B cell (primary cell): ENCODE measurements around the gene ACAP3. TPM values are rescaled to one million over a fixed set of nuclear protein-coding genes. Genes with fewer than 3 reads are reported as not detected.

Experiments used
- ATAC-seq: fragments of 200-7000 bp; cut with Tn5 transposase; one replicate; pipeline ENCODE4 v1.10.0; 2021; ENCODE audit warnings: low read depth, mild to moderate bottlenecking, moderate number of reproducible peaks, moderate library complexity
- CTCF ChIA-PET: fragments of 350-600 bp; sonication (Branson Sonifier 250); formaldehyde crosslinking; loops from one replicate; lab custom pipeline; 2021; ENCODE audit warnings: antibody characterized with exemption, inconsistent platforms; lab: Charles Lee
- POLR2A ChIA-PET: fragments of 350-600 bp; sonication (Branson Sonifier 250); formaldehyde crosslinking; loops from one replicate; lab custom pipeline; 2021; ENCODE audit warnings: antibody characterized with exemption; lab: Charles Lee
- DNase-seq: peaks from one replicate; pipeline ENCODE4 v3.0.0; 2013
- H2AFZ ChIP-seq: 2 replicates; pipeline ENCODE4 v1.6.1; 2012; ENCODE audit warnings: mild to moderate bottlenecking, low read depth, low read length; ENCODE audit not compliant: insufficient read depth, poor library complexity, severe bottlenecking
- H3K27ac ChIP-seq, 2 donors: 1 replicate in 1 of 2; 2 replicates in 1 of 2; pipeline ENCODE4 v1.5.1; 2012 to 2013; ENCODE audit warnings: low read length in 2 of 2, mild to moderate bottlenecking in 2 of 2, moderate library complexity in 1 of 2
- H3K27me3 ChIP-seq, 4 experiments: fragments of 200-600 bp in 1 of 4; sonication (generic) in 1 of 4; replicated peaks in 1 of 4; 1 replicate in 2 of 4; 2 replicates in 2 of 4; pipeline versions ENCODE4 v1.6.1 to v1.7.0; 2013 to 2016; ENCODE audit warnings: low read length in 3 of 4, mild to moderate bottlenecking in 2 of 4, mixed read lengths in 1 of 4, moderate library complexity in 1 of 4; ENCODE audit not compliant: insufficient read depth in 4 of 4, control insufficient read depth in 3 of 4; ENCODE audit errors: control extremely low read depth in 1 of 4
- H3K36me3 ChIP-seq, 2 experiments: replicated peaks in 1 of 2; 1 replicate in 1 of 2; 2 replicates in 1 of 2; pipeline versions ENCODE4 v1.6.1 to v1.7.1; 2013; ENCODE audit warnings: low read length in 1 of 2; ENCODE audit not compliant: insufficient read depth in 2 of 2, control insufficient read depth in 1 of 2; ENCODE audit errors: control extremely low read depth in 1 of 2, extremely low read depth in 1 of 2
- H3K4me1 ChIP-seq, 2 donors: fragments of 200-600 bp in 1 of 2; sonication (generic) in 1 of 2; 1 replicate in 1 of 2; 2 replicates in 1 of 2; pipeline versions ENCODE4 v1.5.1 to v1.6.1; 2013 to 2017; ENCODE audit warnings: low read length in 2 of 2; ENCODE audit not compliant: control insufficient read depth in 2 of 2, insufficient read depth in 2 of 2
- H3K4me2 ChIP-seq: replicated peaks from 2 replicates; pipeline ENCODE3; 2012; ENCODE audit warnings: mild to moderate bottlenecking, low read depth, low read length; ENCODE audit not compliant: poor library complexity, severe bottlenecking
- H3K4me3 ChIP-seq, 5 experiments: fragments of 200-600 bp in 1 of 5; sonication (generic) in 1 of 5; 1 replicate in 3 of 5; 2 replicates in 2 of 5; pipeline versions ENCODE4 v1.5.1 to v1.7.0; 2011 to 2016; ENCODE audit warnings: low read length in 4 of 5, mild to moderate bottlenecking in 4 of 5, low read depth in 2 of 5, control low read depth in 1 of 5, moderate library complexity in 1 of 5; ENCODE audit not compliant: insufficient read depth in 1 of 5; ENCODE audit errors: control extremely low read depth in 1 of 5, extremely low read depth in 1 of 5
- H3K79me2 ChIP-seq: fragments of 200-600 bp; sonication (generic); one replicate; pipeline ENCODE4 v1.6.0; 2016; ENCODE audit warnings: low read length; ENCODE audit not compliant: control insufficient read depth, insufficient read depth
- H3K9ac ChIP-seq: fragments of 200-600 bp; sonication (generic); 2 replicates; pipeline ENCODE4 v1.6.1; 2017; ENCODE audit warnings: mild to moderate bottlenecking, low read length, moderate library complexity
- H3K9me3 ChIP-seq, 3 donors: one replicate each; pipeline versions ENCODE4 v1.6.1 to v1.7.1; 2013; ENCODE audit warnings: low read length in 2 of 3; ENCODE audit not compliant: control insufficient read depth in 2 of 3, insufficient read depth in 1 of 3; ENCODE audit errors: control extremely low read depth in 1 of 3
- H4K20me1 ChIP-seq: 2 replicates; pipeline ENCODE4 v1.6.0; 2012; ENCODE audit warnings: mild to moderate bottlenecking, low read length; ENCODE audit not compliant: insufficient read depth, control insufficient read depth, poor library complexity, severe bottlenecking
- H3K27ac Mint-ChIP-seq: one replicate; pipeline ENCODE4 v1.8.0; 2021; ENCODE audit warnings: mixed read lengths
- H3K27me3 Mint-ChIP-seq: one replicate; pipeline ENCODE4 v1.8.0; 2021; ENCODE audit warnings: mixed read lengths
- H3K4me1 Mint-ChIP-seq: one replicate; pipeline ENCODE4 v1.8.0; 2021; ENCODE audit warnings: mixed read lengths
- H3K4me3 Mint-ChIP-seq: one replicate; pipeline ENCODE4 v1.8.0; 2021; ENCODE audit warnings: mixed read lengths
- H3K9me3 Mint-ChIP-seq: one replicate; pipeline ENCODE4 v1.8.0; 2022; ENCODE audit warnings: mixed read lengths; ENCODE audit not compliant: insufficient read depth
- EZH2 ChIP-seq: IDR thresholded peaks from 2 replicates; pipeline ENCODE4 v1.6.1; 2012; ENCODE audit warnings: borderline replicate concordance, low read depth, mild to moderate bottlenecking, moderate library complexity, low read length; ENCODE audit not compliant: insufficient read depth, poor library complexity, severe bottlenecking
- WGBS: methylation state at CpG from one replicate; pipeline ENCODE4 v1.1.5; 2013; ENCODE audit warnings: missing lambda C conversion rate; ENCODE audit not compliant: insufficient coverage; 5-methylcytosine and 5-hydroxymethylcytosine counted together
- intact Hi-C: fragments of 100-400 bp; cut with micrococcal nuclease; formaldehyde crosslinking; loops from one replicate; pipeline ENCODE4 v1.10.0; 2022
- polyA plus RNA-seq: library from polyadenylated mRNA; depleted of rRNA; stranded (reverse); fragments of >200 nt; gene quantifications from 2 replicates; pipeline ENCODE4 v1.2.3, GENCODE V29; 2012
- total RNA-seq, 2 donors: library from RNA; stranded (reverse); fragments of 120-200 nt in 1 of 2; gene quantifications; 1 replicate in 1 of 2; 2 replicates in 1 of 2; pipeline versions ENCODE4 v1.2.3 to v1.2.4, GENCODE V29; 2013 to 2022
- TF ChIP-seq, protein P1 (sequence below): fragments of 200-600 bp; IDR thresholded peaks from one replicate; pipeline ENCODE4 v1.8.0; 2022; ENCODE audit warnings: antibody characterized with exemption, mild to moderate bottlenecking

Gene ACAP3
- total and polyA plus RNA-seq, 2 donors (not counting 1 experiment from before 2014, with no cell fraction given), result 40.7 to 124 TPM

DNA sequence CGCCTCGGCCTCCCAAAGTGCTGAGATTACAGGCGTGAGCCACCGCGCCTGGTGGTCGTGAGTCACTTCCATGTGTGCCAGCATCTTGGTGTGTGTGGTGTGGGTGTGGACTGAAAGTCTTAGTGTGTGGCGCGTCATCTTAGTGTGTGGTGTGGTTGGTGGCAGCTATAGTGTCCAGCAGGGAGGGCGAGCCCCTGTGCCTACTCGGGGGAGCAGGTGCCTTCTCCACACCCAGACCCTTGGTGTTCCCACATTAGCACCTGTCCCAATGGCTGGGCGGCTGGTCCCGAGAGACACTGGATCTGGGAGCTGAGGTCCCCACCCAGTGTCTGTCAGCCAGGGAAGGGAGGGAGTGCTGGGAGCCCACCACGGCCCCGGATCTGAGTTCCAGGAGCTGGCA is 24.7 kb downstream of the ACAP3 start:
- H3K27ac ChIP-seq, result no peak overlapping the region
- no peak overlapping the region for H3K4me3 ChIP-seq
- H3K9me3 Mint-ChIP-seq, result no peaks in the 10 kb centered on the region
- no peak overlapping the region for H3K27ac Mint-ChIP-seq
- H2AFZ ChIP-seq, result no peak overlapping the region
- TF ChIP-seq EZH2, result no peak
- TF ChIP-seq, protein P1, sequence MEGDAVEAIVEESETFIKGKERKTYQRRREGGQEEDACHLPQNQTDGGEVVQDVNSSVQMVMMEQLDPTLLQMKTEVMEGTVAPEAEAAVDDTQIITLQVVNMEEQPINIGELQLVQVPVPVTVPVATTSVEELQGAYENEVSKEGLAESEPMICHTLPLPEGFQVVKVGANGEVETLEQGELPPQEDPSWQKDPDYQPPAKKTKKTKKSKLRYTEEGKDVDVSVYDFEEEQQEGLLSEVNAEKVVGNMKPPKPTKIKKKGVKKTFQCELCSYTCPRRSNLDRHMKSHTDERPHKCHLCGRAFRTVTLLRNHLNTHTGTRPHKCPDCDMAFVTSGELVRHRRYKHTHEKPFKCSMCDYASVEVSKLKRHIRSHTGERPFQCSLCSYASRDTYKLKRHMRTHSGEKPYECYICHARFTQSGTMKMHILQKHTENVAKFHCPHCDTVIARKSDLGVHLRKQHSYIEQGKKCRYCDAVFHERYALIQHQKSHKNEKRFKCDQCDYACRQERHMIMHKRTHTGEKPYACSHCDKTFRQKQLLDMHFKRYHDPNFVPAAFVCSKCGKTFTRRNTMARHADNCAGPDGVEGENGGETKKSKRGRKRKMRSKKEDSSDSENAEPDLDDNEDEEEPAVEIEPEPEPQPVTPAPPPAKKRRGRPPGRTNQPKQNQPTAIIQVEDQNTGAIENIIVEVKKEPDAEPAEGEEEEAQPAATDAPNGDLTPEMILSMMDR, result no peak
- POLR2A ChIA-PET, result no interaction called here
- no peak overlapping the region for H3K9ac ChIP-seq
- no peaks in the 10 kb centered on the region for H3K27me3 ChIP-seq
- no peaks in the 10 kb centered on the region for H3K36me3 ChIP-seq
- H4K20me1 ChIP-seq, result no peaks in the 10 kb centered on the region
- DNase-seq, result no peak
- no peaks in the 10 kb centered on the region for H3K27me3 Mint-ChIP-seq
- H3K79me2 ChIP-seq, result no peaks in the 10 kb centered on the region
- no peaks in the 10 kb centered on the region for H3K9me3 ChIP-seq
- peaks cover 0 to 3% of the 10 kb centered on the region in 2 donors for H3K4me1 ChIP-seq
- no peak overlapping the region for H3K4me3 Mint-ChIP-seq
- intact Hi-C loops, result no loop called here
- CTCF ChIA-PET, result interaction anchor here (0.7 to 1.8 kb wide), 3 partner anchors 9 to 161 kb away, joined by 3 read pairs; no protein-coding TSS in a partner anchor
- no peak for ATAC-seq
- peaks cover 3% of the 10 kb centered on the region for H3K4me1 Mint-ChIP-seq
- H3K4me2 ChIP-seq, result no peak overlapping the region
- WGBS, result 92% methylated on average over 13 of the region's 14 CpGs

DNA sequence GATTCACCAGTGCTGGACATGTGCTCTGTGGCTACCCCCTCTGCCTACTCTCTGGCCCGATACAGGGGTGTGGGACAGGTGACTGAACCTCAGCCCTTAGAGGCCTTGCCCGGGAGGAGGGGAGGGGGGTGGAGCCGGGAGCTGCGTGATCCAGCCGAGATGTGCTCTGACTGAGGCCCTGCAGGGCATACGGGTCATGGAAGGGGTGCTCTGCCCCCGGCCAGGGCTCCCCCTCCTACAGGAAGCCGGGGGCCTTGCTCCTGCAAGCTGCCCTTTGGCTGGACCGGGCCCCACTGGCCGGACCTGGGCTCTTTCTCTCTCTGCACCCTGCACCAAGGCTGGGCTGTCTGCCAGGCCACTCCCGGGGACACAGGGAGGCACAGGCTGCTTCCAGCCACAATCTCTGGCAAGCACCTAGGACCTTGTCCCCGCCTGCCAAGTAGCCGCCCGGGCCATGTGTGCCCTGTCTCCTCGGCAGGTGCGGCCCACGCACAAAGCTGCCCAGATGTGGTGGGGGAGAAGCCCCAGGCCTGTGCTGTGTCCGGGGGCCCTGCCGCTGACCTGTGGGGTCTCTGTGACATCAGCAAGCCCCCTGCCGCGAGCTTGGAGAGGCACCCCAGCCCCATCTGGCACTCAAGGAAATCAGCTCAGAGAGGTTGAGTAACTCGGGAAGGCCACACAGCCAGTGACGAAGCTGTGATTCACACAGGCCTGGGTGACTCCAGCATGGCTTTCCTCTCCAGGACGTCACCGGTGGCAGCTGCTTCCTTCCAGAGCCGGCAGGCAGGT is 26.0 kb downstream of the ACAP3 start:
- H3K4me3 ChIP-seq, result no peak overlapping the region
- no peaks in the 10 kb centered on the region for H3K9me3 ChIP-seq
- intact Hi-C loops, result no loop called here
- H3K4me2 ChIP-seq, result no peak overlapping the region
- TF ChIP-seq, protein P1, result no peak
- no peak for TF ChIP-seq EZH2
- peaks cover 3% of the 10 kb centered on the region for H3K4me1 Mint-ChIP-seq
- no peak for ATAC-seq
- H3K36me3 ChIP-seq, result no peaks in the 10 kb centered on the region
- H3K4me1 ChIP-seq, result peaks cover 0 to 3% of the 10 kb centered on the region in 2 donors
- no peak overlapping the region for H3K4me3 Mint-ChIP-seq
- no peak overlapping the region for H2AFZ ChIP-seq
- H3K27me3 Mint-ChIP-seq, result no peaks in the 10 kb centered on the region
- DNase-seq, result no peak
- no peaks in the 10 kb centered on the region for H3K9me3 Mint-ChIP-seq
- H3K27ac ChIP-seq, result no peak overlapping the region
- POLR2A ChIA-PET, result no interaction called here
- no peaks in the 10 kb centered on the region for H4K20me1 ChIP-seq
- H3K9ac ChIP-seq, result no peak overlapping the region
- CTCF ChIA-PET, result interaction anchor here (1.8 kb wide), 1 partner anchor 10 kb away, joined by 3 read pairs; no protein-coding TSS in a partner anchor
- 83% methylated on average over 26 of the region's 26 CpGs for WGBS
- H3K27ac Mint-ChIP-seq, result no peak overlapping the region
- H3K79me2 ChIP-seq, result no peaks in the 10 kb centered on the region
- no peaks in the 10 kb centered on the region for H3K27me3 ChIP-seq
